CD14-positive monocyte (primary cell): ENCODE data around the gene KLRD1. TPM values are rescaled to one million over a fixed set of nuclear protein-coding genes. Genes with fewer than 3 reads are reported as not detected.

Experiments used
- DNase-seq, 3 donors: peaks; one replicate each; pipeline ENCODE4 v3.0.0-alpha.2; 2011 to 2022
- H2AFZ ChIP-seq: 2 replicates; pipeline ENCODE4 v1.6.0; 2012; ENCODE audit warnings: mild to moderate bottlenecking, low read depth, low read length, inconsistent platforms; ENCODE audit not compliant: insufficient read depth, poor library complexity, severe bottlenecking
- H3K27ac ChIP-seq, 2 donors: 1 replicate in 1 of 2; 2 replicates in 1 of 2; pipeline ENCODE4 v1.5.1; 2012 to 2013; ENCODE audit warnings: low read length in 2 of 2, control low read depth in 1 of 2, inconsistent platforms in 1 of 2, low read depth in 1 of 2, mild to moderate bottlenecking in 1 of 2
- H3K27me3 ChIP-seq, 2 donors: one replicate each; pipeline versions ENCODE4 v1.6.0 to v1.6.1; 2011 to 2013; ENCODE audit warnings: low read length in 2 of 2; ENCODE audit not compliant: control insufficient read depth in 2 of 2, insufficient read depth in 2 of 2
- H3K36me3 ChIP-seq, 2 donors: replicated peaks in 1 of 2; 1 replicate in 1 of 2; 2 replicates in 1 of 2; pipeline versions ENCODE4 v1.5.1 to v1.6.1; 2012 to 2013; ENCODE audit warnings: low read length in 2 of 2, control low read depth in 1 of 2, inconsistent platforms in 1 of 2, mild to moderate bottlenecking in 1 of 2; ENCODE audit not compliant: insufficient read depth in 2 of 2, control insufficient read depth in 1 of 2
- H3K4me1 ChIP-seq, 2 donors: 1 replicate in 1 of 2; 2 replicates in 1 of 2; pipeline versions ENCODE4 v1.5.1 to v1.6.1; 2012 to 2013; ENCODE audit warnings: low read length in 2 of 2, control low read depth in 1 of 2, inconsistent platforms in 1 of 2, mild to moderate bottlenecking in 1 of 2, moderate library complexity in 1 of 2; ENCODE audit not compliant: insufficient read depth in 2 of 2, control insufficient read depth in 1 of 2
- H3K4me2 ChIP-seq: replicated peaks from 2 replicates; pipeline ENCODE3; 2012; ENCODE audit warnings: low read length, moderate library complexity, mild to moderate bottlenecking; ENCODE audit not compliant: poor library complexity, severe bottlenecking; ENCODE audit errors: extremely low read depth
- H3K4me3 ChIP-seq, 3 experiments: fragments of 200-600 bp in 1 of 3; sonication (generic) in 1 of 3; replicated peaks in 1 of 3; 1 replicate in 2 of 3; 2 replicates in 1 of 3; pipeline ENCODE4 v1.5.1; 2011 to 2013; ENCODE audit warnings: low read length in 3 of 3, mild to moderate bottlenecking in 3 of 3, control low read depth in 2 of 3, low read depth in 2 of 3, inconsistent platforms in 1 of 3, moderate library complexity in 1 of 3
- H3K79me2 ChIP-seq: 2 replicates; pipeline ENCODE4 v1.6.0; 2012; ENCODE audit warnings: mild to moderate bottlenecking, control low read depth, inconsistent platforms, low read length, moderate library complexity; ENCODE audit not compliant: insufficient read depth
- H3K9ac ChIP-seq: 2 replicates; pipeline ENCODE4 v1.6.0; 2017; ENCODE audit warnings: low read length, mild to moderate bottlenecking; ENCODE audit not compliant: insufficient read depth, poor library complexity, severe bottlenecking
- H3K9me3 ChIP-seq, 2 donors: replicated peaks in 1 of 2; 1 replicate in 1 of 2; 2 replicates in 1 of 2; pipeline versions ENCODE4 v1.5.1 to v1.6.1; 2012 to 2013; ENCODE audit warnings: low read length in 2 of 2, control low read depth in 1 of 2; ENCODE audit not compliant: control insufficient read depth in 1 of 2, insufficient read depth in 1 of 2
- H4K20me1 ChIP-seq: 2 replicates; pipeline ENCODE4 v1.6.0; 2012; ENCODE audit warnings: mild to moderate bottlenecking, low read length, control low read depth, moderate library complexity; ENCODE audit not compliant: insufficient read depth
- H3K27ac Mint-ChIP-seq, 7 donors: one replicate each; pipeline ENCODE4 v1.8.0; 2020; ENCODE audit warnings: mild to moderate bottlenecking in 7 of 7, mixed read lengths in 7 of 7, moderate library complexity in 6 of 7, inconsistent platforms in 2 of 7
- H3K27me3 Mint-ChIP-seq, 3 donors: one replicate each; pipeline ENCODE4 v1.8.0; 2021 to 2022; ENCODE audit warnings: low read depth in 3 of 3, mild to moderate bottlenecking in 3 of 3, mixed read lengths in 3 of 3, moderate library complexity in 3 of 3, inconsistent platforms in 1 of 3
- H3K36me3 Mint-ChIP-seq, 2 donors: one replicate each; pipeline ENCODE4 v1.8.0; 2020; ENCODE audit warnings: mixed read lengths in 2 of 2, inconsistent platforms in 1 of 2, mild to moderate bottlenecking in 1 of 2
- H3K4me1 Mint-ChIP-seq: one replicate; pipeline ENCODE4 v1.8.0; 2020; ENCODE audit warnings: mild to moderate bottlenecking, mixed read lengths
- H3K4me3 Mint-ChIP-seq, 2 donors: one replicate each; pipeline ENCODE4 v1.8.0; 2020; ENCODE audit warnings: mild to moderate bottlenecking in 2 of 2, mixed read lengths in 2 of 2, moderate library complexity in 1 of 2
- H3K9me3 Mint-ChIP-seq, 7 donors: one replicate each; pipeline ENCODE4 v1.8.0; 2020 to 2022; ENCODE audit warnings: mixed read lengths in 7 of 7, mild to moderate bottlenecking in 6 of 7, moderate library complexity in 6 of 7, inconsistent platforms in 2 of 7
- WGBS: methylation state at CpG from one replicate; pipeline ENCODE4 v1.1.5; 2013; ENCODE audit warnings: missing lambda C conversion rate; ENCODE audit not compliant: insufficient coverage; 5-methylcytosine and 5-hydroxymethylcytosine counted together
- intact Hi-C, 2 donors: fragments of 100-400 bp; cut with micrococcal nuclease; formaldehyde crosslinking; loops; one replicate each; pipeline versions ENCODE4 v1.15.0 to v1.15.1; 2023
- polyA plus RNA-seq, 3 donors: library from polyadenylated mRNA; depleted of rRNA in 1 of 3; unstranded in 2 of 3; stranded (reverse) in 1 of 3; fragments of 300-500 nt in 2 of 3; fragments of >200 nt in 1 of 3; fragmentation: Illumina TruSeq in 2 of 3; gene quantifications; 1 replicate in 2 of 3; 2 replicates in 1 of 3; pipeline ENCODE4 v1.2.3, GENCODE V29; 2012 to 2021
- TF ChIP-seq, protein P1 (sequence below): fragments of 200-600 bp; IDR thresholded peaks from one replicate; pipeline ENCODE4 v1.8.0; 2022; ENCODE audit warnings: antibody characterized with exemption, mild to moderate bottlenecking

The KLRD1 gene
- polyA plus RNA-seq, 3 donors, result 0.08 to 0.79 (median 0.51) TPM

DNA sequence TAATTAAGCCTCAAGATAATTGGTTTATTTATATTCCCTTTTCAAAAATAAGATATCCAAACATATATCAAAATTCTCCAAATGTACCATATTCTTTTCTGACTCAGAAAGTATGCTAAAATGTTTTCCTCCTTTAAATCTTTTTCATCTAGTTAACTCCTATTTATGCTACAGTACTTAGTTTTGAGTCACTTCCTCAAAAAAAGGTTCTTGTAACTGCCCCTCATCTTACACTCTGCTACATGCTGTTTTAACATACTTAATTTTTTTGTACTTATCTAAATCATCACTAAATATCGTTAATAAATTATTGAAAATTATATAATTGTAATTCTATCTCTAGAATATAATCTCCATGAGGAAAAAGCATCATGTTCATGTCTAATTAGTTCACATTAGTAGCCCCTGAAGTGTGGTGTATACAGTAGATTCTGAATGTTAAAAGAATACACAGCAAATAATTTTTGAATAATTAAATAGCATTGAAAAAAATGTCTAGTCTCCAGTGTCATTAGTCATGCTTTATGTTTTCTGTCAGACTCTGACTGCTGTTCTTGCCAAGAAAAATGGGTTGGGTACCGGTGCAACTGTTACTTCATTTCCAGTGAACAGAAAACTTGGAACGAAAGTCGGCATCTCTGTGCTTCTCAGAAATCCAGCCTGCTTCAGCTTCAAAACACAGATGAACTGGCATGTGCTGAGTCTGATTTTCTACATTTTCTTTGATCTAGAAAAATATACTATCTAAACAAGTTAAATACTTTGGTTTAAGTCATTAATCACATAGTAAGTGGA, 3.5 kb downstream of the KLRD1 start:
- Histone ChIP-seq H3K27ac (no peak overlapping the region), H3K36me3 (no peaks in the 10 kb centered on the region), H2AFZ (no peak overlapping the region), H3K79me2 (no peaks in the 10 kb centered on the region), H3K4me1 (no peaks in the 10 kb centered on the region), H4K20me1 (no peaks in the 10 kb centered on the region), H3K9me3 (no peaks in the 10 kb centered on the region), H3K4me2 (no peak overlapping the region), H3K9ac (no peak overlapping the region), H3K27me3 (no peaks in the 10 kb centered on the region), H3K4me3 (no peak overlapping the region)
- TF ChIP-seq, protein P1, sequence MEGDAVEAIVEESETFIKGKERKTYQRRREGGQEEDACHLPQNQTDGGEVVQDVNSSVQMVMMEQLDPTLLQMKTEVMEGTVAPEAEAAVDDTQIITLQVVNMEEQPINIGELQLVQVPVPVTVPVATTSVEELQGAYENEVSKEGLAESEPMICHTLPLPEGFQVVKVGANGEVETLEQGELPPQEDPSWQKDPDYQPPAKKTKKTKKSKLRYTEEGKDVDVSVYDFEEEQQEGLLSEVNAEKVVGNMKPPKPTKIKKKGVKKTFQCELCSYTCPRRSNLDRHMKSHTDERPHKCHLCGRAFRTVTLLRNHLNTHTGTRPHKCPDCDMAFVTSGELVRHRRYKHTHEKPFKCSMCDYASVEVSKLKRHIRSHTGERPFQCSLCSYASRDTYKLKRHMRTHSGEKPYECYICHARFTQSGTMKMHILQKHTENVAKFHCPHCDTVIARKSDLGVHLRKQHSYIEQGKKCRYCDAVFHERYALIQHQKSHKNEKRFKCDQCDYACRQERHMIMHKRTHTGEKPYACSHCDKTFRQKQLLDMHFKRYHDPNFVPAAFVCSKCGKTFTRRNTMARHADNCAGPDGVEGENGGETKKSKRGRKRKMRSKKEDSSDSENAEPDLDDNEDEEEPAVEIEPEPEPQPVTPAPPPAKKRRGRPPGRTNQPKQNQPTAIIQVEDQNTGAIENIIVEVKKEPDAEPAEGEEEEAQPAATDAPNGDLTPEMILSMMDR, result no peak
- peaks cover 0 to 5% (median 0%) of the 10 kb centered on the region in 7 donors for H3K9me3 Mint-ChIP-seq
- DNase-seq, result no peak
- no peaks in the 10 kb centered on the region for H3K27me3 Mint-ChIP-seq
- WGBS, result no CpG with 5 or more reads among the region's 4 CpGs
- H3K4me3 Mint-ChIP-seq, result no peak overlapping the region
- H3K36me3 Mint-ChIP-seq, result no peaks in the 10 kb centered on the region
- H3K4me1 Mint-ChIP-seq, result no peaks in the 10 kb centered on the region
- intact Hi-C loops, result no loop called here
- H3K27ac Mint-ChIP-seq, result no peak overlapping the region

DNA sequence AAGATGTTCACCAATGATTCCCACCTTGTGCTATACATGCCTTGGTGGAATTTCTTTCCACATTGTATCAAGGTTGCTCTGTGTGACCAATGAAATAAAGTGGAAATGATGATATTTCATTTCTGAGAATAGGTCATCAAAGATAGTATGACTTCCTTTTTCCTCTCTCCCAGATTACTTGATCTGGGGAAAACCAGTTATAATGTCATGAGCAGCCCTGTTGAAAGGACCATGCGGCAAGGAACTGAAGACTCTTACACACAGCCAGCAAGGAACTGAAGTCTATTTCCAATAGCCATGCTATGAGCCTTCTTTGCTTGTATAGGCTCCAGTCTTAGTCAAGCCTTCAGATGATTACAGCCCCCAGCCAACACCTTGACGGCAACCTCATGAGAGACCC, 11.7 kb downstream of the KLRD1 start:
- WGBS, result 100% methylated on average over 1 of the region's 2 CpGs

More for the DNA sequence above, 11.7 kb downstream of the KLRD1 start:
- H4K20me1 ChIP-seq, result no peaks in the 10 kb centered on the region
- no peak overlapping the region for H3K4me2 ChIP-seq
- peak in 1 of 3 donors; percentile 3 for DNase-seq
- no peaks in the 10 kb centered on the region for H3K27me3 ChIP-seq
- no peak overlapping the region for H3K4me3 ChIP-seq
- Mint-ChIP-seq H3K27me3 (no peaks in the 10 kb centered on the region), H3K36me3 (no peaks in the 10 kb centered on the region), H3K4me1 (no peaks in the 10 kb centered on the region), H3K4me3 (no peak overlapping the region), H3K9me3 (peaks cover 0 to 6% (median 3%) of the 10 kb centered on the region in 7 donors), H3K27ac (no peak overlapping the region)
- H3K9ac ChIP-seq, result no peak overlapping the region
- no peak overlapping the region for H3K27ac ChIP-seq
- H3K79me2 ChIP-seq, result no peaks in the 10 kb centered on the region
- no peak overlapping the region for H2AFZ ChIP-seq
- no peaks in the 10 kb centered on the region for H3K9me3 ChIP-seq
- H3K4me1 ChIP-seq, result no peaks in the 10 kb centered on the region
- no peaks in the 10 kb centered on the region for H3K36me3 ChIP-seq
- TF ChIP-seq, protein P1, result no peak
- intact Hi-C loops, result no loop called here
